Pons (tissue), 1 donor: ENCODE data around the gene BCO1.

Source experiments
- DNase-seq: peaks from one replicate; pipeline ENCODE4 v3.0.0-alpha.2; 2016; ENCODE audit warnings: low spot score

The BCO1 gene

DNA sequence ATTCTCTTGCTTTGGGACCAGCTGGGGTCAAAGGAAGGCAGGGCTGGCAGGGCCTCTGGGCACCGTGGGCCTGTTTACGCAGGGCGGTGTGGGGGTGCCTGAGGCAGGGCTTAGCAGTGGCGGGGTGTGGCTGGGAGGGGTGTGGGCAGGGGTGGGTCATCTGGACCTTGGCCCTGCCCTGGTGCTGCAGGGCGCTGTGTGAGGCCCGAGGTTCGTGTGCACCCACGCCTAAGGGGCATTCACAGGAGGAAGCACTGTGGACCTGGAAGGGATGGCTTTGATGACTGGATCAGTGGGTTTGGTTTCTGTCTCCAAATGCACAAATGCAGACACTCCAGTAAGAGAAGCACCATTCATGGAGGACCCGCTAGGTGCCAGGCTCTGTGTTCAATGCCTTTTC is 37.3 kb downstream of the BCO1 start:
- no peak for DNase-seq

DNA sequence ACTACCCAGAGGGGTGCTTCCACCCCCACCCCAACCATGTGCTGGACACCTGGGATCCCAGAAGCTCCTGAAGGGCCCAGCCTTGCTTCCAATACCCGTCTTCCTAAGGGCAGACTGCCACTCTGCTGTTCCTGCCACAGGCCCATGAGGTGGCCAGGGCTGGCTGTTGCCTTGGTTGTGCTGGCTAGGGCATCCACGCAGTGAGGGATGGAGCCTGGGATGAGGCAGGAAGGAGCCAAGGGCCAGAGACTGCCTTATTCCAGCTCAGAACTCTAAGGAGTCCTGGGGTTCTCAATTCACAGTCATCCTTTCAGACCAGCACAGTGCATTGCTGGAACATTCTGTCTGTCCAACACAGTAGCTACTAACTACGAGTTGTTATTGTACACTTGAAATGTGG is 37.8 kb downstream of the BCO1 start:
- peak; percentile 28 for DNase-seq

DNA sequence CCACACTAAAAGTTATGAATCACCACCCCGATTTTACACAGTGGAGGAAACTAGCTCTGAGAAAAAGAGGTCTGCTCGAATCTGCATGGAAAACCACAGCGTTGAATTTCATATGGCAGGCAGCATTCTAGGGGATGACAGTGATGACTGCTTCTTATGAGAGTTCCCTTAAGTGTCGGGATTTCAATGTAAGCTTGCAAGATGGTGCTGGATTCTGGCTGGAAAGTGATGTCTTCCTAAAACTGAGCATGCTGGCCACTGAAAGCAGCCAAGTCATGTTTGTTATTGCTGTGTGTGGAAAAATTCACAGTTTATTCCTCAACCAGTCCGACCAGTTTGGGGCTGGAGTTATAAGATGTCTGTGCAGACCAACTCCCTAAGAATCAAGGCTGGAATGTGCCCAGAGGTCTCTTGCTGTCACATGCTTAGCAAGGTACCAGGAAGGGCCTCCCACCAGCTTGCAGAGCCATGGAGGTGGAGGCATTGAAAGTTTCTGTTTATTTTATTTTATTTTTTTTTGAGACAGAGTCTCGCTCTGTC is 39.1 kb downstream of the BCO1 start:
- no peak for DNase-seq

DNA sequence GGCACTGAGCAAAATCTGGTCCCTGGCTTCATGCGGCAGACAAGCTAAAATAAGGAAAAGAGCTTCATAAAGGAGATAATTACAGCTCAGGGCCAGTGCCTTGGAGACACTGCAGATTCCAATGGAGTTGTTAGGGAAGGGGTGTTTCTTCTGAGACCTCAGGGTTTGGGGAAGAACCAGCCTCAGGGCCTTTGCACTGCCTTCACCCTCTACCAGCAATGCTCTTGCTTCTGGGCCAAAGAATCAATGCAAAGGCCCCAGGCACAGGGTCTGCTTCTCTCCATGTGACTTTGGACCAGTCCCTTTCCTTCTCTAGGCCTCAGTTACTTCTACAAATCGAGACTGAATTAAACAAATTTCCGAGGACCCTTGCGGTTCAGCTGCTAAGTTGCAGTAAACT is 40.0 kb downstream of the BCO1 start:
- no peak for DNase-seq

DNA sequence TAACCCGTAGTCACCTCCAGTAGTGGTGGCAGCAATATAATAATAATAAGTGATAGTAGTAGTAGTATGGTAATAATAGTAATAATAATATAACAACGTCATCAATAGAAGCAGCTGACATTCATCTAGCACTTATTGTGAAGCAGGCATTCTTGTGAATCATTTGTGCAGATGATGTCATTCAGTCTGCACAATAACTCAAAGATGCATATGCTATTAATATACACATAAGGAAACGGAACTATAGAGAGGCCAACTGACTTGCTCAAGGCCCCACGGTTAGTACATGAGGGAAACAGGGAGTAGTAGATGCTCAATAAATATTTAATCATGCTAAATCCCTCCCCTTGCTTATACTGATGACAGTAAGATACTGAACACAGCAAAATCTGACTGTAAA is 40.9 kb downstream of the BCO1 start:
- no peak for DNase-seq

DNA sequence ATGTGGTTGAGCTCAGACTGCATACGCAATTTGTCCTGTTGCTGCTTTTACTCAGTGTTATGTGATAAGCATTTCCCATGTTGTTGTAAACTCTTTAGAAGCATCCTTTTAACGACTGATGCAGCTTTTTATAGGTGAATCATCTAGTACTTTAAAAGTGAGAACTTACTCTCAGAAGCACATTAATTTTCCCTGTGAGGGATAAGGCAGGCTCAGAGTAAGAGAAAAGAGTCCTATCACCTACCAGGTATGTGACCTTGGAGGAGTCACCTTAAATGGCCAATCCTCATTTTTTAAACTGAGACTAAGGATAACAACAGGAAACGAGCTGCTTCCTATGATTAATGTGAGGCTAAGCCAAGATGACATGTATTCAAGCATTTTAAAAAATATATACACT is 41.9 kb downstream of the BCO1 start:
- no peak for DNase-seq

DNA sequence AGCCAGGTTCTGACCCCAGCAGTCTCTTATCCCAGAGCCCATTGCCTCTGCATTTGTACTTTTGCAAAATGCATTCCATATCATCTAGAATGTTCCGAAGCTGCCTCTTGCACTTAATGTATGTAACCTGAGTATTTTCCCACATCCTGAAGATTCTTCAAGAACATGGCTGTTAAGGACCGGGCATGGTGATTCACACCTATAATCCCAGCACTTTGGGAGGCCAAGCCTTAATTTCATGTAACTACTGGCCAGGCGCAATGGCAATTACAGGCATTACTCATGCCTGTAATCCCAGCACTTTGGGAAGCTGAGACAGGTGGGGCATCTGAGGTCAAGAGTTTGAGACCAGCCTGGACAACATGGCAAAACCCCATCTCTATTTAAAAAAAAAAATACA is 44.6 kb downstream of the BCO1 start:
- no peak for DNase-seq

DNA sequence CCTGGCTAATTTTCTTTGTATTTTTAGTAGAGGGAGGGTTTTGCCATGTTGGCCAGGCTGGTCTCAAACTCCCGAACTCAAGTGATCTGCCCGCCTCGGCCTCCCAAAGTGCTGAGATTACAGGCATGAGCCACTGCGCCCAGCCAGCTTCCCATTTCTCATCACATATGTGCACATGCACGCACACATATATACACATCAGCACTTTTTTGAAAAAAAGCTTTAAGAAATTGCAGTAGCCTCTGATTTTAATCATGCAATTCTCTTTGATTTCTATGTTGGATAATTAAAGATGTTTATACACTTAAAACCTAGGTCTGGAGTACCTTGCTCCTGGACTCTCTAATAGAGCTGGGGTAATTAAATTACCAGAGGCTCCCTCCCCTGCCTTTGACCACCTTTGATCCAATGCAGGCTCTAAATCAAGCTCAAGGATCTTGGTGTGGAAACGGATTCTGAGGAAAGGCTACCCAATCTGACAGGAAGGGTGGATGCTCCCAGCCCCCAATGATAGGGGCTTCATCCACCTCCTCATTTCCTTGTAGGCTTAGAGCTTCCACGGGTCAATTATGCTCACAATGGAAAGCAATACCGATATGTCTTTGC is 46.6 kb downstream of the BCO1 start:
- no peak for DNase-seq

DNA sequence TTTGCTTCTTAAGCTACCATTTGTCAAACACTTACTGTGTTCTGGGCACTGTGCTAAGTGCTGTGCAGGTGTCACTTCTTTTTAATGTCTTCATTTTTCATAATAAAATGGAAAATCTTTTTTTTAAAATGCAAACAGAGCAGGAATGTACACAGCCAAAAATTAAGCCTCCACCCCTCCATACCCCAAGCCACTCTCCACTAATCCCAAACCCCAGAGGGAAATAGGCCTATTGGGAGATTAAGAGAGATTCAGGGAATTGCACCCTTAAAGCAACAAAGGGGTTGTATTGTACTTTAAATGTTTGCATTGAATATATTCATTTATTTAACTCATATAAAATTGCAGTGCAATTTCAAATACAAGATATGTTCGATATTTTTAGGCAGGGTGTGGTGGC is 47.7 kb downstream of the BCO1 start:
- no peak for DNase-seq

DNA sequence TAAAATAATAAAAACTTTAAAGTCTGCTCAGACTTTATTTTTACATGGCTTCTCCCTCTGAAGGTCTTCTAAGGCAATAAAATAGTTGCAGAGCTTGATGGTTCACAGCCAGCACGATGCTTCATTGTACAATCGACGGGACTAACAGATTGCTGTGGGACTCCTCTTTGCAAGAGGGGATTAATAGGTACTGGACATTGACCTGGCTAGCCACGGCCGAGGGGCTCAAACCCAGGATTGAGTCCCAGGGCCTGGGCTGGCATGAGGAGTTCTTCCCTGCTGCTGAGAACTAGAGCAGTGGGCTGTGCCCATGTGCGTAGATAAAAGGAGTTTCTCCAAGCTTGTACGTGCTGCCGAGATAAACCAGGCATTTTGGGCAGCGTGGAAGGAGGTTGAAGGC is 52.6 kb downstream of the BCO1 start:
- DNase-seq: no peak

DNA sequence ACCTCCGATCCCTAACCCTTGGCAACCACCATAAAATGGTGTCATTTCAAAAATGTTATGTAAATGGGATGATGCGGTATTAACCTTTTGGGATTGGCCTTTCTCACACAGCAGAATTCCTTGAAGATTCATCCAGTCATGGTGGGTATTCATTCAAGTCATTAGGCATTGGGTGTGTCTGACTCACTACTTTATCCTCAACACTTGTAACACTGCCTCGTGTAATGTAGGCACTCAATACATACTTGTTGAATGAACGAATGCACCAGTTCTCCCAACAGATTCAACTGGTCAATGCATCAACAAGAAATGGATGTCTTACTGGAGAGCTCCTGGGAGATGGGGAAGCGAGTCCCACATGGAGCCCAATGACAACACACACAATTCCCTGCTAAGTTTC is 54.4 kb downstream of the BCO1 start:
- DNase-seq: no peak

DNA sequence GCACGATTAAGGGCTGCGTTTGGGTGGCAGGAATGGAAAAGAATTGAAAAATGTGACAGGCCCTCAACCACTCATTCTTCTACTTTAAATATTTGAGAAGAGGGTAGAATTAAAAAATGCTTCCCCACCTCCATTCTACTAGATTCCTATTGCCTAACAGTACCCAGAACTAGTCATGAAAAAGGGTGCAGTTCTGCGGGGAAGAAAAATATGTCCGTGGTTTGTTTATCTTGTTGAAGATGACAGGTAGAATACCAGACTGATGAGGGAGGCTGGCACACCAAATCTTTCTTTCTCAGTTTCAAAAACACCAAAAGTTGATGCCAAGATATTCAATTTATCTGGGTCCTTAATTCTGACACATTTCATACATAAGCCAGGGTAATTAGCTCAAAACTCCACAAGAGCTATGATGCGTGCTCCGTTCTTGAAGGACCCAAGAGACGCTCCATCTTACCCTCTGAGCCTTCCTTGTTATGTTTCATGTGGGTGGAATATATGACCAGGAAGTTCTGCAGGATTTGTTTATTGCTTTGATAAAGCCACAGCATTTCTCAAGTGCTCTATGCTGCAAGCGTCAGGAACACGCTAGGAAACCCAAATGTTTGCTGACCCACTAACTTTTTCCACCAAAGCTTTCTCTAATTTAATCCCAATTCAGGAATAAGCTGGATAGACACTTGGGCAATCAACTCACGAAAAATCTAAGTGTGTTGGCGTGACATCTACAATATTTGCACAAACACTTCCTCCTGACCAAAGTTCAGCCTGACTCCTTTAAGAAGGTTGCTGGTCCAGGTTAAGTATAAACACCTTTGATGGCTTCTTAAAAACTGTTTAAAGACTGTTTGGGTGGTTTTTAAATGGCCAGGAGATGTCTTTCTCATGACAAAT is 55.7 kb downstream of the BCO1 start:
- DNase-seq: no peak

DNA sequence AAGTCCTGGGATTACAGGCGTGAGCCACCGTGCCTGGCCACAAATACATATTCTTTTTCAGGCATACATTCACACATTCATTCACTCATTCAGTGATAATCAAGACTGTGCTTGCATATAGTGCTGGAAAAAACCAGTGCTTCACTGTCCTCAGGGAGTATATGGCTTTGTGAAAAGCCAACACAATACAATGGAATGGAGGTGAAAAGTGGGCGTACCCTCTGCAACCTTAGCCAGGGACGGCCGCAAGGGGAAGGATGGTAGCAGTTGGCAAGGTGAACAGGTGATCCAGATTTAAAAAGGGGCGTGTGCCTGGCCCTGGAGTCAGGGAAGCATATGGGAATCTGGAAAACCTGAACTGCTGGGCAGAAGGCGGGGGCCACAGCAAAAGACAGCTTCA is 58.1 kb downstream of the BCO1 start:
- DNase-seq: no peak

DNA sequence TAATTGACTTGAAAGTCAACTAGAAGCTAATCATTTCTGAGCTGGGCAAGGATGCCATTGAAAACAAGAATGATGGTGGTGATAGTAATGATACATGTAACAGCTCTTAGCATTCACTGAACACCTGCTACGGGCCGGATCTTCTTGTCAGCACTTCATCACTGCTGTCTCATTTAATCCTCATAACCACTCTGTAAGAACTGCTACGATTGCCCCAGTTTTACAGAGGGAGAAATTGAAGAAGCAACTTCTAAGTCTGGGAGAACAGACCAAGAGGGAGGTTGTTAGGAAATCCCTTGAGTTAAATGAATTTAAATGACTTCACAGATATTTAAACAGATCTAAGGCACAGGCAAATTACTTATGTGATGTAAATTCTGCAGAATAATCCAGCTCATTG is 69.3 kb downstream of the BCO1 start:
- DNase-seq: no peak

DNA sequence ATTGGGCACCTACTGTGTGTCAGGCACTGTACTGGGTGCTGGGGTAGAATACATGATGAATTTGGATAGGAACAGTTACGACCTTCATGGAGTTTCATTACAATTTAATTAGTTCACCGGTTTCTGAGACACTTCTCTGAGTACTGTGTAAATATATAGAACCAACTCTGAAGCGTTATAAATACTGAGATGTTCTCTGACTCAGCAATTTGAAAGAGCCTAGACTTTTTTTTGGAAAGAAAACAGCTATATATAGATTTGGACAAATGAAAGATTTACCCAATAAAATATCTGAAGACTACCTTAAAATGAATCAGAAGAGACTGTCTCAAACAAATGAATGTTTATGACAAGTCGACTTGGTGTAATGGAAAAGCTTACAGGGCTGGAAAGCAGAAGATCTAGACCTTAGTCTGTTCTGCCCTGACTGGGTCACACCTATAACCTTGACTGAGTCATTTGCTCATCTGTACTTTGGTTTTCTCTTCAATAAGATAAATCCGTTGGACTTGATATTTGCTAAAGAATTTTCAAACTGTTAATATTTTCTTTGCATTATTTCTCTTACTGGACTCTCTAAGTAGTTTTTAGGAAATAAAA is 71.7 kb downstream of the BCO1 start:
- DNase-seq: no peak

DNA sequence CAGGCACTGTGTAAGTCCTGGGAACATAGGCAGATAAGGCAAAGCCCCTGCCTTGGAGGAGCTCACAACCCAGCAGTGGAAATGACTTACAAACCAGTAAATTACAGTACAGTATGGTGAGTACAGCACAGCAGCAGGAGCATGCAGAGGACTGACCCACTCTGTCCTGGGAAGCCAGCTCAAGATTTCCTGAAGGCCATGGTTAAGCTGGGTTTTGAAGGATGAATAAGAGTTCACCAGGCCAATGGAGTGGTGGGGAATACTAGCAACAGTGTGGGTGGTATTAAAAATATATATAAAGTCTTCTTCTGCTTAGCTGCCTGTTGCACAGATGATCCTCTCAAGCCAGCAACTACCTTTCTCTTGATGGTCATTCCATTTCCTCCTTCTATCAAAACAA is 73.3 kb downstream of the BCO1 start:
- no peak for DNase-seq

DNA sequence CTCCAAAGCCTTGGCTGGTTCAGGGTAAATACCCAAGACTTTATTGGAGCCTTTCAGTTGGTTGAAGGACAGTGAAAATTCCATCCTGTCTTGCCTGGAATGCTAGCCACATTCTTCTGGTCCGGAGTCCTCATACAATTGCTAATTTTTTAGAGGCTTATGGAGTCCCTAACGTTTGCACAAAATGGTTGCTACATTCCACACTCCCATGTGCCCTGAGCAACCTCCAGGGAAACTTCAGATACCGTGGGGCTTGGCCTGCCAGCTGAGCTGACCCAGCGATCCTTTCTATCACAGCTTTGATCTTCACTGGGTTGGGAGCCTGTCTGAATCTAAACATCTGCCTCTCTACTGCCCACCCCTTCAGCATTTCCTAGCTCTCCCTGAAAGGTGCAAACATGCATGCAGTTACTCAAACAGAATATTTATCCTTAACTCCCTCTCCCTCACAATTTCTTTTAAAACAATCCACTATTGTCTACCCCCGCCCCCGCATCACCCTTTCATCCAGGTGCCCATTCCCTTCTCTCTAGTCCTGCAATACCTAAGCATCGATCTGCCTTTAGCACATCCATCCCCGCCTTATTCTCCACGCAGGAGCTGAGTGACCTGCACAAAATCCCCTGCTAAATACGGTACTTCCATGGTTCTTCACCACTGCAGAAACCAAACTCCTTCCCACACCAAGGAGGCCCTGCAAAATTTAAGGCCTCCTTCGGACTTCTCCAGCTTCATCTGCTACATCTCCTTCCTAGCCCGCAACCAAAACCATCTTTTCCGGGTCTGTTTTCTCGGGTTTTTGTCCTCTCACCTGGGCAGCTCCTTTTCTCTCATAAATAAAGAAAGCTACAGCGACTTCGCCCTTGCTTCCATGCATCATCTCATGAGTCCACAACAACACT is 75.5 kb downstream of the BCO1 start:
- no peak for DNase-seq

DNA sequence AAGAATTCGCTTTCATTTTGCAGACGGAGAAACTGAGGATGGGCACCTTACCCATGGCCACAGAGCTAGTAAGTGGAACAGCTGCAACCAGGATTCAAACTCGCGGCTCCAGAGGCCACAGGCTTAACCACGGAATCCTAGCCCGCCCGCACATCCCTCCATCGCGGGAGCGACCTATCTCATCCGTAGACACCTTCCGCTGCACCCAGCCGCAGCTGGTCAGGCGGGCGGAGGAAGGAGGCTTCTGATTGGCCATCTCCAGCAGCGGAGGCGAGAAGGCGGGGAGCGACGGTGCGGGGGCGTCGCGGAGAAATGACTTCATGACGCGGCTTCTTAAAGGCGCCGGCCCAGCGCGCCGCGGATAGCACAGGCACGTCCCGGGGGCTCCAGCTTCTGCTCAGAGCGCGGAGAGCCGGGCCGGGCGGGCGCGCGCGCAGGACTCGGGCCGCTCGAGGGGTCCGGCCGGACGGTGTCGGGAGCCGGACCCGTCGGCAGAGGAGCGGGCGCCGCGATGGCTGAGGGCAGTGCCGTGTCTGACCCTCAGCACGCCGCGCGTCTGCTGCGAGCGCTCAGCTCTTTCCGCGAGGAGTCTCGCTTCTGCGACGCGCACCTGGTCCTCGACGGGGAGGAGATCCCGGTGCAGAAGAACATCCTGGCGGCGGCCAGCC is 76.2 kb downstream of the BCO1 start, which contains the start of gene GAN:
Gene GAN, plus strand, starts transcription at position 360 of the 668 bp plus-strand sequence. Its CDS starts 152 bp downstream, at position 512.
- DNase-seq: peak; percentile 93

DNA sequence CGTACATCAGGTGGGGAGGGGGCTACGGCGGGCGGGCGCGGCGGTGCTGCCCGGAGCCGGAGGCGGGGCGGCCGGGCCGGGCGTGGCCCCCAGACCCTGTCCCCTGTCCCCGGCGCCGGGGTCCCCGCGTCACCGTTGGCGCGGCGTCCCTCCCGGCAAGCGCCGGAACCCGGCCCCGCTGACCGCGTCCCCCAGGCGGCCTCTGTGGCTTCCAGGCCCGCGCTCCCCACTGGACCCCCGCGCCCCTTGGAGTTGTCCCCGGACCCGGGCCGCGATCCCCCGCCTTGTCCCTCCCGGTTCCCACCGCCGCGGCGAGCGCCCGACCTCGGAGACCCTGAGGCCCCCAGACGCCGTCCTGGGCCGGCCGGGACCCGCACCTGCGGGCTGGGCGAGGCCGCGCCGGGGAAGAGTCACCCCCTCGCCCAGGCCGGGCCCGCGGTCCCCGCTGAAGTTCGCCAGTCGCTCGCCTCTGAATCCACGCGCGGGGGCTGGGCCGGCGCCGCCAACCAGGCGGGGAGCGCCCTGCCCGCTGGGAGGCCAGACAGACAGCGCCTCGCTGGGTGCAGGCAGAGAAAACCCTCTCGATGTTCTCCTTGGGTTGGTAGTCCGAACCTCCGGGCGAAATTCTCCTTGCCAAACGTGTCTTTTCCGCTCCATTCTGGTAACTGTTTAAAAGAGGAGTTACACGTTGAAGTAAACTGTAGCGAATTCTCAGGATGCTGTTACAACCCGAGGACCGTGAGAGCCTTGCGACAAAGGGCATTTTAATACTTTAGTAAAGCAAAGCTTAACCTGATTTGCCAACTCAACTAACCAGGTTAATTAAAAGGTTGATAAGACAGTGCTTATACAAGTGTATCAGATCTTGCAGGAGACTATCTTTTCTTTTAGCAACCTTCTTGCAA is 77.0 kb downstream of the BCO1 start:
- peak; percentile 21 for DNase-seq

DNA sequence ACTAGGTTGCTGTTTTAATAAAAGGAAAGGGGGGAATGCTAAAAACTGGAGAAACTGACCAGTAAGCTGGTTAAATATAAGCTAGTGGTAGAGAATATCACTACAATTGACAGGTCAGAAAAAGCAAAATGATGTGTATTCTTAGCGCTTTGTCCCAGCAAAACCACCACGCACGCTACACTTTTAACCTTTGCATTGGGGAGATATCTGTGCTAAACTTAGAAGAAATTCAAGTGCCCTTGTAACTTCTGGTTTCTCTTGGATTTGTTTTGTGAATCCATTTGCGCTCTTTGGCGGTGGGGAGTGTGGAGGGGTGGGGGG is 77.6 kb downstream of the BCO1 start:
- no peak for DNase-seq
